Measurements from ENCODE around the gene COPS2. TPM values are rescaled to one million over a fixed set of nuclear protein-coding genes. Genes with fewer than 3 reads are reported as not detected.

COPS2 gene
- total and polyA plus RNA-seq, 10 of the 15 experiments (the other 5 are each of a cell fraction or from before 2014, with no cell fraction given): 31.5 to 115 (median 76.3) TPM

- ChIA-PET RAD21 (ENCODE audit: unreplicated experiment) (no interaction called here), SMC1A (ENCODE audit: uncharacterized antibody, unreplicated experiment) (no interaction called here), POLR2A (no interaction called here), CTCF (no interaction called here)
- Histone ChIP-seq H3K79me2 (ENCODE audit: control insufficient read depth, insufficient read depth, low read length) (no peaks in the 10 kb centered on the region), H3K9me3 (replicated peaks; ENCODE audit: control insufficient read depth, insufficient read depth, low read length) (no peaks in the 10 kb centered on the region), H3K4me3 (no peak overlapping the region), H2AFZ (ENCODE audit: control insufficient read depth, low read depth, low read length) (no peak overlapping the region), H3K27ac (ENCODE audit: control insufficient read depth, insufficient read depth) (no peak overlapping the region), H3K4me2 (ENCODE audit: control insufficient read depth, insufficient read depth) (no peak overlapping the region), H3K4me1 (ENCODE audit: control insufficient read depth, insufficient read depth, low read length) (no peaks in the 10 kb centered on the region), H3K27me3 (replicated peaks in 1 of 2; ENCODE audit: control insufficient read depth in 2 of 2, insufficient read depth in 2 of 2, low read length in 1 of 2) (no peaks in the 10 kb centered on the region), H3K9ac (ENCODE audit: control insufficient read depth, insufficient read depth, low read length) (no peak overlapping the region), H4K20me1 (ENCODE audit: control insufficient read depth, insufficient read depth) (no peaks in the 10 kb centered on the region), H3K36me3 (ENCODE audit: control insufficient read depth in 2 of 2, insufficient read depth in 2 of 2, low read length in 1 of 2) (no peaks in the 10 kb centered on the region)
- in situ Hi-C loops (cut with MboI) (no loop called here), intact Hi-C loops (cut with micrococcal nuclease; ENCODE audit: unreplicated experiment) (no loop called here)
- no TSS peak for BruUV-seq (replicated peaks)
- 97% methylated on average over 4 of the region's 4 CpGs for WGBS (ENCODE audit: insufficient coverage, insufficient replicate concordance, low lambda C conversion rate, missing lambda C conversion rate)
- TF ChIP-seq FOS (IDR thresholded peaks at IDR 0.05; ENCODE audit: borderline replicate concordance, extremely low read depth, insufficient read length) (no peak), SRF (IDR thresholded peaks at IDR 0.05; ENCODE audit: low read depth in 2 of 2, low read length in 2 of 2) (no peak), MYB (IDR thresholded peaks at IDR 0.05; ENCODE audit: borderline replicate concordance, low read depth, low read length) (no peak), RCOR1 (conservative IDR thresholded peaks at IDR 0.05; ENCODE audit: low read depth, low read length) (no peak), SREBF2 (IDR thresholded peaks at IDR 0.05; ENCODE audit: low read length) (no peak), SMARCA5 (IDR thresholded peaks at IDR 0.05) (no peak), NFXL1 (IDR thresholded peaks at IDR 0.05; ENCODE audit: borderline replicate concordance) (no peak), SMC3 (IDR thresholded peaks at IDR 0.05; ENCODE audit: borderline replicate concordance, low read length) (no peak), NFYA (IDR thresholded peaks at IDR 0.05; ENCODE audit: borderline replicate concordance, low read depth, low read length) (no peak), SPI1 (IDR thresholded peaks at IDR 0.05; ENCODE audit: borderline replicate concordance, insufficient read depth, low read depth, low read length) (no peak), BMI1 (IDR thresholded peaks at IDR 0.05; ENCODE audit: borderline replicate concordance) (no peak), EED (IDR thresholded peaks at IDR 0.05; ENCODE audit: low read depth) (no peak), IRF4 (IDR thresholded peaks at IDR 0.05; ENCODE audit: low read depth, low read length) (no peak), FOXM1 (IDR thresholded peaks at IDR 0.05; ENCODE audit: low read depth, low read length) (no peak), TCF3 (IDR thresholded peaks at IDR 0.05; ENCODE audit: borderline replicate concordance, insufficient read depth, low read depth, low read length) (no peak)
- ATAC-seq (no peak), DNase-seq (ENCODE audit: low read depth, low spot score) (no peak), FAIRE-seq (no peak)
These were observed 41.5 kb upstream of the COPS2 start for GRCh38 chr15:49196856-49197255.
